ENCODE measurements around the gene ZFYVE28. TPM values are rescaled to one million over a fixed set of nuclear protein-coding genes. Genes with fewer than 3 reads are reported as not detected.

ZFYVE28 gene
- total and polyA plus RNA-seq, 10 of the 15 experiments (the other 5 are each of a cell fraction or from before 2014, with no cell fraction given): 0.06 to 1.9 (median 0.22) TPM; not detected in 1

DNA sequence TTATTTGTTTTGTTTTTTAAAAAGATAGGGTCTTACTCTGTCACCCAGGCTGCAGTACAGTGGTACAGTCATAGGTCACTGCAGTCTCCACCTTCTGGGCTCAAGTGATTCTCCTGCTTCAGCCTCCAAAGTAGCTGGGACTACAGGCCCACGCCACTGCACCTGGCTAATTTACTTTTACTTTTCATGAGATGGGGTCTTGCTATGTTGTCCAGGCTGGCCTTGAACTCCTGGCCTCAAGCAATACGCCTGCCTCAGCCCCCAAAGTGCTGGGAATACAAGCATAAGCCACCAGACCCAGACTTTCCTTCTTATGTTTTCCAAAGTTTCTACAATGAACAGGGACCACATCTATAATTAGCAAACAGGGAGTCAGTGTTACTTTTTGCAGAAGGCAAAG is 118.7 kb downstream of the ZFYVE28 start:
- H2AFZ ChIP-seq (ENCODE audit: control insufficient read depth, low read depth, low read length): no peak overlapping the region
- ChIA-PET SMC1A (ENCODE audit: uncharacterized antibody, unreplicated experiment) (no interaction called here), CTCF (no interaction called here), RAD21 (ENCODE audit: unreplicated experiment) (no interaction called here), POLR2A (interaction anchor here (0.6 kb wide), 1 partner anchor 10 kb away, joined by 3 read pairs; no protein-coding TSS in a partner anchor)
- 0% methylated on average over 2 of the region's 2 CpGs for WGBS (ENCODE audit: insufficient coverage, insufficient replicate concordance, low lambda C conversion rate, missing lambda C conversion rate)
- TF ChIP-seq, protein P1, sequence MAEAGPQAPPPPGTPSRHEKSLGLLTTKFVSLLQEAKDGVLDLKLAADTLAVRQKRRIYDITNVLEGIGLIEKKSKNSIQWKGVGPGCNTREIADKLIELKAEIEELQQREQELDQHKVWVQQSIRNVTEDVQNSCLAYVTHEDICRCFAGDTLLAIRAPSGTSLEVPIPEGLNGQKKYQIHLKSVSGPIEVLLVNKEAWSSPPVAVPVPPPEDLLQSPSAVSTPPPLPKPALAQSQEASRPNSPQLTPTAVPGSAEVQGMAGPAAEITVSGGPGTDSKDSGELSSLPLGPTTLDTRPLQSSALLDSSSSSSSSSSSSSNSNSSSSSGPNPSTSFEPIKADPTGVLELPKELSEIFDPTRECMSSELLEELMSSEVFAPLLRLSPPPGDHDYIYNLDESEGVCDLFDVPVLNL (IDR thresholded peaks at IDR 0.05; ENCODE audit: low read depth, low read length): no peak
- no peak for TF ChIP-seq BMI1 (IDR thresholded peaks at IDR 0.05; ENCODE audit: borderline replicate concordance)
- no peak for TF ChIP-seq EP300 (IDR thresholded peaks at IDR 0.05; ENCODE audit: borderline replicate concordance in 1 of 2, control insufficient read depth in 1 of 2, low read depth in 2 of 2, low read length in 2 of 2)
- no peak for FAIRE-seq
- no peaks in the 10 kb centered on the region for H3K79me2 ChIP-seq (ENCODE audit: control insufficient read depth, insufficient read depth, low read length)
- no peak for DNase-seq (ENCODE audit: low read depth, low spot score)
- H3K27me3 ChIP-seq (replicated peaks in 1 of 2; ENCODE audit: control insufficient read depth in 2 of 2, insufficient read depth in 2 of 2, low read length in 1 of 2): no peaks in the 10 kb centered on the region
- no TSS peak for BruUV-seq (replicated peaks)
- no peaks in the 10 kb centered on the region for H4K20me1 ChIP-seq (ENCODE audit: control insufficient read depth, insufficient read depth)
- H3K4me1 ChIP-seq (ENCODE audit: control insufficient read depth, insufficient read depth, low read length): no peaks in the 10 kb centered on the region
- intact Hi-C loops (cut with micrococcal nuclease; ENCODE audit: unreplicated experiment) (no loop called here), in situ Hi-C loops (cut with MboI) (no loop called here)
- no peak for ATAC-seq
- no peaks in the 10 kb centered on the region for H3K36me3 ChIP-seq (ENCODE audit: control insufficient read depth in 2 of 2, insufficient read depth in 2 of 2, low read length in 1 of 2)
- H3K9me3 ChIP-seq (replicated peaks; ENCODE audit: control insufficient read depth, insufficient read depth, low read length): no peaks in the 10 kb centered on the region
- no peak overlapping the region for H3K4me3 ChIP-seq
- no peak overlapping the region for H3K4me2 ChIP-seq (ENCODE audit: control insufficient read depth, insufficient read depth)
- H3K9ac ChIP-seq (ENCODE audit: control insufficient read depth, insufficient read depth, low read length): no peak overlapping the region
- H3K27ac ChIP-seq (ENCODE audit: control insufficient read depth, insufficient read depth): no peak overlapping the region

DNA sequence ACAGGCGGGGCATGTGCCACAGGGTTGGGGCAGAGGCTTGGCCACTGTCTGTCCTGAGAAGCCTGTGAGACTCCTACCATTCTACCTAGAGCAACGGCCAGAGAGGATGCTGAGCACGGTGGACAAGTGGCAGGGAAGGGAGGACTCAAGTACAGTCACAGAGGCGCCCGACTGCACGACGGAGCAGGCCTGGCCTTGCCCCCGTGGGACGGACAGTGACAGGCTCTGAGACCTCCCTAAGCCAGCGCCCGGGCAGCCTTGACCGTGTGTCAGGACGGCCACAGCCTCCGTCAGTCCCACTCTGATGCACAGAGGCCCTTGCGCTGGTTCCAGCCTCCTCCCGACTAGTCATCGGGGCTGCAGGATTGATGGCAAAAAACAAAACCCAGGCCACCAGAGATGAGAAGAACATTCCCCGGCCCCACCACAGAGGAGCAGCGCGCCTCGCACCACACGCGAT is 119.9 kb downstream of the ZFYVE28 start:
- FAIRE-seq: no peak
- WGBS (ENCODE audit: insufficient coverage, insufficient replicate concordance, low lambda C conversion rate, missing lambda C conversion rate): 75% methylated on average over 23 of the region's 23 CpGs
- RAD21 ChIA-PET (ENCODE audit: unreplicated experiment): no interaction called here

More for the DNA sequence above, 119.9 kb downstream of the ZFYVE28 start:
- DNase-seq (ENCODE audit: low read depth, low spot score) (no peak), ATAC-seq (no peak)
- in situ Hi-C loops (cut with MboI): no loop called here
- Histone ChIP-seq H3K4me1 (ENCODE audit: control insufficient read depth, insufficient read depth, low read length) (no peaks in the 10 kb centered on the region), H3K27me3 (replicated peaks in 1 of 2; ENCODE audit: control insufficient read depth in 2 of 2, insufficient read depth in 2 of 2, low read length in 1 of 2) (no peaks in the 10 kb centered on the region), H3K79me2 (ENCODE audit: control insufficient read depth, insufficient read depth, low read length) (no peaks in the 10 kb centered on the region), H3K4me2 (ENCODE audit: control insufficient read depth, insufficient read depth) (no peak overlapping the region), H3K9me3 (replicated peaks; ENCODE audit: control insufficient read depth, insufficient read depth, low read length) (no peaks in the 10 kb centered on the region), H3K36me3 (ENCODE audit: control insufficient read depth in 2 of 2, insufficient read depth in 2 of 2, low read length in 1 of 2) (no peaks in the 10 kb centered on the region), H2AFZ (ENCODE audit: control insufficient read depth, low read depth, low read length) (no peak overlapping the region), H3K9ac (ENCODE audit: control insufficient read depth, insufficient read depth, low read length) (no peak overlapping the region), H4K20me1 (ENCODE audit: control insufficient read depth, insufficient read depth) (no peaks in the 10 kb centered on the region), H3K27ac (ENCODE audit: control insufficient read depth, insufficient read depth) (no peak overlapping the region), H3K4me3 (no peak overlapping the region)
- TF ChIP-seq SMARCA5 (IDR thresholded peaks at IDR 0.05) (no peak), CBX3 (IDR thresholded peaks at IDR 0.05; ENCODE audit: borderline replicate concordance, low read depth) (no peak), RAD21 (IDR thresholded peaks at IDR 0.05; ENCODE audit: insufficient read depth, low read depth, low read length) (no peak), KAT2A (conservative IDR thresholded peaks at IDR 0.05; ENCODE audit: control insufficient read depth, low read depth, low read length) (no peak), SPI1 (IDR thresholded peaks at IDR 0.05; ENCODE audit: borderline replicate concordance, insufficient read depth, low read depth, low read length) (no peak)
- TF ChIP-seq, protein P2, sequence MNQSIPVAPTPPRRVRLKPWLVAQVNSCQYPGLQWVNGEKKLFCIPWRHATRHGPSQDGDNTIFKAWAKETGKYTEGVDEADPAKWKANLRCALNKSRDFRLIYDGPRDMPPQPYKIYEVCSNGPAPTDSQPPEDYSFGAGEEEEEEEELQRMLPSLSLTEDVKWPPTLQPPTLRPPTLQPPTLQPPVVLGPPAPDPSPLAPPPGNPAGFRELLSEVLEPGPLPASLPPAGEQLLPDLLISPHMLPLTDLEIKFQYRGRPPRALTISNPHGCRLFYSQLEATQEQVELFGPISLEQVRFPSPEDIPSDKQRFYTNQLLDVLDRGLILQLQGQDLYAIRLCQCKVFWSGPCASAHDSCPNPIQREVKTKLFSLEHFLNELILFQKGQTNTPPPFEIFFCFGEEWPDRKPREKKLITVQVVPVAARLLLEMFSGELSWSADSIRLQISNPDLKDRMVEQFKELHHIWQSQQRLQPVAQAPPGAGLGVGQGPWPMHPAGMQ (IDR thresholded peaks at IDR 0.05; ENCODE audit: borderline replicate concordance): no peak
- TF ChIP-seq, protein P3, sequence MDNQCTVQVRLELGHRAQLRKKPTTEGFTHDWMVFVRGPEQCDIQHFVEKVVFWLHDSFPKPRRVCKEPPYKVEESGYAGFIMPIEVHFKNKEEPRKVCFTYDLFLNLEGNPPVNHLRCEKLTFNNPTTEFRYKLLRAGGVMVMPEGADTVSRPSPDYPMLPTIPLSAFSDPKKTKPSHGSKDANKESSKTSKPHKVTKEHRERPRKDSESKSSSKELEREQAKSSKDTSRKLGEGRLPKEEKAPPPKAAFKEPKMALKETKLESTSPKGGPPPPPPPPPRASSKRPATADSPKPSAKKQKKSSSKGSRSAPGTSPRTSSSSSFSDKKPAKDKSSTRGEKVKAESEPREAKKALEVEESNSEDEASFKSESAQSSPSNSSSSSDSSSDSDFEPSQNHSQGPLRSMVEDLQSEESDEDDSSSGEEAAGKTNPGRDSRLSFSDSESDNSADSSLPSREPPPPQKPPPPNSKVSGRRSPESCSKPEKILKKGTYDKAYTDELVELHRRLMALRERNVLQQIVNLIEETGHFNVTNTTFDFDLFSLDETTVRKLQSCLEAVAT (IDR thresholded peaks at IDR 0.05): no peak
- ChIA-PET SMC1A (ENCODE audit: uncharacterized antibody, unreplicated experiment) (no interaction called here), CTCF (no interaction called here), POLR2A (no interaction called here)
- intact Hi-C loops (cut with micrococcal nuclease; ENCODE audit: unreplicated experiment): no loop called here
- BruUV-seq (replicated peaks): no TSS peak

All from GM12878 (cell line).